Suppressor macrophage treated with lipopolysaccharide for 1 hour (primary cell): ENCODE results near the gene TRIM63.

ENCODE experiments used
- DNase-seq, 3 donors: peaks; one replicate each; pipeline ENCODE4 v3.0.0-alpha.2; 2020 to 2022

TRIM63 gene

DNA sequence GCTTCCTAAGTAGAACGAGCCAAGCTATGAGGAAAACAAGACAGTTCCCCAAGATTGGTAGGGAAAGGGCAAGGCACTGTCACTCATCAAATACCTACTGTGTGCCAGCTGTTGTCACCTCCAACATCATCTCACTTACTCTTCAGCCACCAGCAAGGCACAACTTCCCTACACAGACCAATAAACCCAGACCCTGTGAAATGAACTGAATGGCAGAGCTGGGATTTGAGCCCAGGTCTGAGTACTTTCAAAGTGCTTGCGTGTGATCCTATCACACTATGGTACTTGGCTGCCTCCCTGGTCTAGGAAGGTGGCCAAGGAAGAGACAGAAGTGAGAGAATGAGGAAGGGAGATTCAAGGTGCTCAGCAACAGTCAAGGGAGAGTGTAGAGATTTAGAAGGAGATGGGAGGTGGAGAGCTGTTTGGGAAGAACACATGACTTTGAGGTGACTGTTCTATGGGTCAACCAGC is 16.7 kb upstream of the TRIM63 start:
- no peak for DNase-seq

GRCh38 chr1:26083208-26083607 is 15.8 kb upstream of the TRIM63 start:
- no peak for DNase-seq

GRCh38 chr1:26082020-26082350 is 14.6 kb upstream of the TRIM63 start:
- DNase-seq: no peak

DNA sequence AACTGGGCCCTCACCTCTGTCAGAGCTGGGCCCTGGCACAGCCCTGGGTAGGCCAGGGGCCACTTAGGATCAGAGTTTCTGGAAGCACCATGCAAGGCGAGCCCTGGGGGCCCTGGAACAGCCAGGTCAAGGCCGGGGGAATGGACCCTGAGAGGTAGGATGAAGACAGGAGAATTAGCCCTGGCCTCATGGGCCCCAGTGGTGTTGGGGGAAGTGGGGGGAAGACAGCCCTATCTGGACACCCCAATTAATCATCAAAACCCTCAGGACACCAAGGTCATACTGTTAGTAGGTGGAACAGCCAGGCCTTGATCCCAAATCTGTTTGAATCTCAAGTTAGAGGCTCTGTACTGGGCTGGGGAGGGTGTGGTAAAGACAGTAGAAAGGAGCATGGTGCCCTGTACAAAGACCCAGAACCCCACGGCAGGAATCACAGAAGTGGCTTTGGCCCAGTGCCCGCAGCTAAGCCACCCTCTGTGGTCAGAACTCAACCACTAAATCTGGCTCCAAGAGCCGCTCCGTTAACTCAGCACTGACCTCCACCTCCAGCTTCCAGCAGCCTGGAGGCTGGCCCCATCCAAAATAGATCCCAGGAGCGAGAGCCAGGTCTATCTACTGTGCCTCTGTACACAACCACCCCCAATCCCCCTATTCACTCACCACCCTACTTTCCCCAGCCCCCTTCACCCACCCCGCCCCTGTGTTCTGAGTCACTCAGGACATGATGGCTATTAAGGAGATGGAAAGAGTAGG is 14.0 kb upstream of the TRIM63 start:
- no peak for DNase-seq

GRCh38 chr1:26079960-26080814 is 12.8 kb upstream of the TRIM63 start:
- no peak for DNase-seq

GRCh38 chr1:26079178-26079563 is 11.7 kb upstream of the TRIM63 start:
- DNase-seq: no peak

DNA sequence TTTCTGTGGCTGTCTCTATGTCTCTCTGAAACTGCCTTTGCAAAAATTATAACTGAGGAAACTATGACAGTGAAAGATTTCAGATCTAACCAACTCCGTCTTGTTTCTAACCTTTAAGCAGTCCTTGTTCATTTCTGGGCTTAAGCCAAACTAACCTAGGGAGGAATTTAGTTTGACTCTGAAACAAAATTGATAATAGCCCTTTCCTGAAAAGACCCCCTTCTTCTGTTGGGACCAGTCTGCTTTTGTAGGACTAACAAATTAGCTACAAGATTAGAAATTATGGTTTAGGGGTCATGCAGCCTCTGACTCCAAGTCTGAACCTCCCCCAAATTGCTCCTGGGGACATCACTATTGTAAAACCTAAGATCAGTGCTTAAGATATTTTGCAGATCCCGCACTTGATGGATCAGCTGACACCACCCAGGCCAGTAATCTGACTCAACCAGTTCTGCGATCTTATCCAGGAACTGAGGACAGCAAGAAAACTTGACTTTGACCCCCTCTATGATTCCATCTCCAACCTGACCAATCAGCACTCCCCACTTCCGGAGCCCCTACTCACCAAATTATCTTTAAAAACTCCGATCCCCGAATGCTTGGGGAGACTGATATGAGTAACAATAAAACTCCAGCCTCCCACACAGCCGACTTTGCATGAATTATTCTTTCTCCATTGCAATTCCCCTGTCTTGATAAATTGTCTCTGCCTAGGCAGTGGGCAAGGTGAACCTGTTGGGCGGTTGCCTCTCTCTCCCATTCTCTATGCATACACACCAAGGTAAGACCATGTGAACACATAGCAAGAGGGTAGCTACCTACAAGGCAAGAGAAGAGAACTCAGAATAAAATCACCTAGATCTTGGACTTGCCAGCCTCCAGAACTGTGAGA is 11.1 kb upstream of the TRIM63 start:
- no peak for DNase-seq

DNA sequence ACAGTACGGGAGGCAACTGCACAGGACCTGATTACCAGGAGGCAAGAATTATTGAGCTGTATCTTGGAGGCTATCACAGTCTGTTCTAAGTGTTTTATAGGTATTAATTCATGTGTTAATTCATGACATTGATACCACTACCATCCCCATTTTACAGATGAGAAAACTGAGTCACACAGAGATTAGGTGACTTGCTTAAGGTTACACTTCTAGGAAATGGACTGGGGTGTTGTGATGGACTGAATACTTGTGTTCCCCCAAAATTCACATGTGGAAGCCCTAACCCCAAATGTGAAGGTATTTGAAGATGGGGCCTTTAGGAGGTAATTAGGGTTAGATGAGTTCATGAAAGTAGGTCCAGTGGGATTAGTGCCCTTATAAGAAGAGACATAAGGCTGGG is 10.1 kb upstream of the TRIM63 start:
- DNase-seq: no peak

DNA sequence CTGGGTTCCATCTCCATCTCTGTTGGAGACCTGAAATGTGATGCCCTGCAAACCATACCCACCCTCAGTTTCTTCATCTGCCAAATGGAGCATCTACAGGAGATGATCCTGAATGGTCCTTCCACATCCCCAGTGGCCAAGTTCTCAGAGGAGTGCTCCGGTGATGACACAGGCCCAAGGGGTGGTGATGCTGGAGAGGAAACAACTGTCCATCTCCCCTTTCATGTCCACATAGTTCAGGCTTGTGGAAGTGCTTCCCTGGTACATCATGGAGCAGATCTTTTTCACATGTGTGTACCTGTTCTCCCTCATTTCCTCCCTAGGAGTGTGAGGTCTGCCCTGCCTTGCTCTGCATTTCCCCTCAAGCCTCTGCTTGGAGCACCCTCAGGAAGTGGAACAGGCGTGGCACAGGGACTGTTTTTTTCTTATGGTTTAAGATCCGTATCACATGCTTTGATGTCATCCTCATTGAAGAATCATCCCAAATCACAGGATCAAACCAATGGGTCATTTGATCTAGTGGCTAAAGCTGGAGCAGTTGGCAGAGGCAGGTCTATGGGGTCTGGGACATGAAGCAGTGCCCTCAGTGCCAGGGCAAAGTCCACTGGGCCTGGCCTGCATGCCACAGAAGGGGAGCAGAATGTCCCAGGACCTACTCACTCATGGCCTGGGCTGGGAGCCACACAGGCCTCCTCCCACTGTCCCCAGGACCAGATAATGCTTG is 8.2 kb upstream of the TRIM63 start:
- peak in 2 of 3 donors; percentile 10 to 18 for DNase-seq

GRCh38 chr1:26072305-26072704 is 4.9 kb upstream of the TRIM63 start:
- peak in 2 of 3 donors; percentile 28 to 50 for DNase-seq

GRCh38 chr1:26070963-26071342 is 3.5 kb upstream of the TRIM63 start:
- DNase-seq: no peak

- peak in 2 of 3 donors; percentile 11 to 21 for DNase-seq
Observed at GRCh38 chr1:26070296-26070962, 3.0 kb upstream of the TRIM63 start.

DNA sequence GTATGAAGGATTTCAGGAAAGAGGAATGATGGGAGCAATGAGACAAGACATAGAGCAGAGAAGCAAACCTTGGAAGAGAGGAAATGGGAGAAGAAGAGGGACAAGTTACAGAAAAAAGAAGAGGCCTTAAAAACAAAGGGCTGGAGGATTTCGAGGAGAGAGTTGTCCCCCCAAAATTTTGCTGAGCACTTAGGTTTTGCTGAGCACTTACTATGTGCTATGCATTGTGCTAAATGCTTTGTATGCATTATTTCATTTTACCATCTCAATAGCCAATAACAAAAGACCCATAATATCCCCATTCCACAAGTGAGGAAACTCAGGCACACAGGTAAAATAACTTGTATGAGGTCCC is 2.5 kb upstream of the TRIM63 start:
- DNase-seq: no peak

- DNase-seq: no peak
Observed at GRCh38 chr1:26066857-26067256, 573 bp downstream of the TRIM63 start.

GRCh38 chr1:26066160-26066559 is 1.3 kb downstream of the TRIM63 start:
- no peak for DNase-seq

DNA sequence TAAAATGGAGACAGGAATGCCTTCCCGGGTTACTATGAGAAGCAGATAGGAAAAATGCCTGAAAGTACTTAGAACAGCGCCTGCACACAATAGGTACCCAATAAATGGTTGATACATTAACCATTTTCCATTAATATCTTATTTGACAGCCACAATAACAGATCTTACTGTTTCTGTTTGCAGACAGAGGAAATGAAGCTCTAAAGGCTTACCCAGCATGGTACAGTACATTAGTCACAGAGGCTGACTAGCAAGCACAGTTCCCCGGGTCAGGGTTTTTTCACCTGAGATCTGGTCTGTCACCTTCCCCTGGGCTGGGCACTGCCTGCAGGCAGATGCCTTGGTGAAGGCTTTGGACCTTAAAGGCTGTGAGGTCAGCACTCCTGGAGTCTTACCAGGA is 2.9 kb downstream of the TRIM63 start:
- DNase-seq: no peak

GRCh38 chr1:26060832-26061574 is 6.4 kb downstream of the TRIM63 start:
- DNase-seq: no peak

- no peak for DNase-seq
Observed at GRCh38 chr1:26059906-26060305, 7.5 kb downstream of the TRIM63 start.

GRCh38 chr1:26058052-26058595 is 9.3 kb downstream of the TRIM63 start:
- DNase-seq: no peak

- no peak for DNase-seq
Observed at GRCh38 chr1:26057189-26057588, 10.2 kb downstream of the TRIM63 start.

- DNase-seq: no peak
Observed at GRCh38 chr1:26055041-26055440, 12.4 kb downstream of the TRIM63 start.
